Mammary epithelial cell (primary cell): Measurements from ENCODE around the gene WDR26.

ENCODE experiments used
- CTCF ChIP-seq, 2 donors: IDR thresholded peaks in 1 of 2; conservative IDR thresholded peaks in 1 of 2; 2 replicates each; pipeline ENCODE4 v1.5.1; 2011 to 2012; ENCODE audit warnings: inconsistent platforms in 2 of 2, low read length in 2 of 2, mild to moderate bottlenecking in 2 of 2, control low read depth in 1 of 2, low read depth in 1 of 2; ENCODE audit not compliant: insufficient read depth in 1 of 2; ENCODE audit errors: extremely low read depth in 1 of 2
- EZH2 ChIP-seq: IDR thresholded peaks from 2 replicates; pipeline ENCODE4 v1.6.1; 2012; ENCODE audit warnings: low read length, inconsistent platforms, borderline replicate concordance

- TF ChIP-seq CTCF (conservative IDR thresholded peaks at IDR 0.05 in 1 of 2, IDR thresholded peaks at IDR 0.05 in 1 of 2; ENCODE audit: extremely low read depth in 1 of 2, insufficient read depth in 1 of 2, low read depth in 1 of 2, low read length in 2 of 2) (peak in 1 of 2 donors; percentile 30), EZH2 (no peak)
Observed at GRCh38 chr1:224434691-224435317, at the start of gene WDR26.
